GM21717 (cell line): Measurements from ENCODE around the gene C1orf94.

Experiments used
- ATAC-seq: cut with Tn5 transposase; IDR thresholded peaks from one replicate; pipeline ENCODE4 v1.9.1; 2021; ENCODE audit warnings: mild to moderate bottlenecking, moderate library complexity; ENCODE audit not compliant: unreplicated experiment

Gene C1orf94

GRCh38 chr1:34176830-34177603 is at the start of gene C1orf94:
C1orf94 (plus strand) TSS chr1:34176907; CDS start chr1:34177790, 883 bp downstream.
- ATAC-seq: no peak

- no peak for ATAC-seq
Measured at GRCh38 chr1:34127006-34128000, 49.4 kb upstream of the C1orf94 start.

GRCh38 chr1:34128186-34128889 is 48.4 kb upstream of the C1orf94 start:
- ATAC-seq: no peak

- no peak for ATAC-seq
Measured at GRCh38 chr1:34129630-34130029, 47.1 kb upstream of the C1orf94 start.

- ATAC-seq: no peak
Measured at GRCh38 chr1:34130306-34130705, 46.4 kb upstream of the C1orf94 start.

- no peak for ATAC-seq
Measured at GRCh38 chr1:34131396-34132160, 45.1 kb upstream of the C1orf94 start.

- ATAC-seq: no peak
Measured at GRCh38 chr1:34132161-34132420, 44.6 kb upstream of the C1orf94 start.

- ATAC-seq: no peak
Measured at GRCh38 chr1:34137411-34137810, 39.3 kb upstream of the C1orf94 start.

GRCh38 chr1:34140011-34140676 is 36.6 kb upstream of the C1orf94 start:
- ATAC-seq: no peak

GRCh38 chr1:34143975-34144374 is 32.7 kb upstream of the C1orf94 start:
- ATAC-seq: no peak

GRCh38 chr1:34144766-34145165 is 31.9 kb upstream of the C1orf94 start:
- ATAC-seq: no peak

GRCh38 chr1:34147301-34147700 is 29.4 kb upstream of the C1orf94 start:
- ATAC-seq: no peak

- ATAC-seq: no peak
Measured at GRCh38 chr1:34149501-34149900, 27.2 kb upstream of the C1orf94 start.

GRCh38 chr1:34153246-34153645 is 23.5 kb upstream of the C1orf94 start:
- no peak for ATAC-seq

- no peak for ATAC-seq
Measured at GRCh38 chr1:34155860-34156259, 20.8 kb upstream of the C1orf94 start.

GRCh38 chr1:34156739-34157138 is 20.0 kb upstream of the C1orf94 start:
- ATAC-seq: no peak

- peak; percentile 80 for ATAC-seq
Measured at GRCh38 chr1:34162852-34163766, 13.6 kb upstream of the C1orf94 start.

GRCh38 chr1:34163792-34164731 is 12.6 kb upstream of the C1orf94 start:
- no peak for ATAC-seq
